ENCODE results near the gene FBXO47.

The FBXO47 gene

DNA sequence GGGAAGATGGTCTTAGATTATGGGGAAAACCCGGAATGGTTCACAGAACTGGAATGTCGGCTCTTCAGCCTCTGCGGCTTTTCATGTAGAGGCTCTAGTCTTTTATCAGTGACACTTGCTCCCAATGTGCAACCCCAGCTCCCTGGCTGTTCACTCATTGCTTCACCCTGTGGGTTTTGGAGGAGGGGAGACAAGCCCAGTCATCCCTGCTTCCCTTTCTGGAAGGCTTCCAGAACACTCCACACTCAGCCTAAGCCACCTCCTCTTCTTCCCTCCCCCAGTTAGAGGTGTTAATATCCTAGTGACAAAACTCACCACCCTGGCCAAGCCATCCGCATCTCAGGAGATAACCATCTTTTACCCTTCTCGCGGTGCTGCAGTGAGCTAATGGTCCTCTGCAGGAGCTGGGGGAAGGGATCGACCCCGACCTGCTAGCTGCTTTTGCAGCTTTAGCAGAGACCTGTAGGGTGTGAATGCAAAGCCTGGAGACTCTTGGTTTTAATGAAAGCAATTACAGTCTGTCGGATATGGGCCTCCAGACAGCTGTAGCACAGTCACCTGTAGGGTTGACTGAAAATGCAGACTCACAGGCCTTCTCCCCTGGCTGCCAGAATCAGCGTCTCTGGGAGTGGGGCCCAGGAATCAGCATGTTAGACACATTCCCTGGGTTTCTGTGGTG, 66.1 kb downstream of the FBXO47 start:
- no peak for DNase-seq

DNA sequence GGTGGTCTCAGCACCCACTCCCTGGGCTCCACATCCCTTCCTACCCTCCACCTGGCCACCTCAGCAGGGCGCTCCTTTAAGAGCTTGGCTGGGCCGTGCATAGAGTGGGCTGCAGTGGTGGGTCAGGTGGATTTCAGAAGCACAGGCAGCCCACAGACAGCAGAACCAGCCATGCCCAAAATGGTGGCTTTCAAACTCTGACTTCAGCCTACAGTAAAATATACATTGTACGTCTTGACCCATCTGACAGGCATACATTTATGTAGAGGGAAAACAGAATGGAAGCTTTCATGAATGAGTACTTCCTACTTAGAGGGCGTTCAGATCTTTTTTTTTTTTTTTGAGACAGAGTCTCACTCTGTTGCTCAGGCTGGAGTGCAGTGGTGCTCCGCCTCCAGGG, 67.8 kb downstream of the FBXO47 start:
- DNase-seq = no peak

DNA sequence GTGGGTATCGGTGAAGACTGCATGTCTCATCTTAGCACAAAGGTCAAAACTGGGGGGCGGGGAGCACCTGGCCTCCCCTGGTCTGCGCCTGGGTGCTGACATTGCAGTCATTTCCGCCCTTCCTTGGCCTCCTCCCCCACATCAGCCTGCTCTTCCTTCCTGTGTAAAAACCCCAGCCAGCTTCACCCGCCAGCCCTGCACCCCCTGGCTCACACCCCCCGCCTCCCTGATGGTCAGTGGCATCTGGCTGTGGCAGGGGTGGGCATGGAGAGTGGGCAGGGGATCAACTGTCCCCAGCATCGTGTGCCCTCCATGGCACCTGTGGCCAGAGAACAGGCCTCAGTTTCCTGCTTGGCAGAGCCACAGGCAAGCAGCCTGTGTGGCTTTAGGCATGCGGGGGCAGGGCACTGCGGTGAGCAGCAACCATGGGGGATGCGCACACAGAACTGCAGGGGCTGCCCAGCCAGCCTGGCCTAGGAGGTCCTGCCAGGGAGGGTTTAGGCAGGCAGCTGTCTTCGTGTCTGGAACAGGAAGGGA, 68.3 kb downstream of the FBXO47 start:
- DNase-seq = no peak

DNA sequence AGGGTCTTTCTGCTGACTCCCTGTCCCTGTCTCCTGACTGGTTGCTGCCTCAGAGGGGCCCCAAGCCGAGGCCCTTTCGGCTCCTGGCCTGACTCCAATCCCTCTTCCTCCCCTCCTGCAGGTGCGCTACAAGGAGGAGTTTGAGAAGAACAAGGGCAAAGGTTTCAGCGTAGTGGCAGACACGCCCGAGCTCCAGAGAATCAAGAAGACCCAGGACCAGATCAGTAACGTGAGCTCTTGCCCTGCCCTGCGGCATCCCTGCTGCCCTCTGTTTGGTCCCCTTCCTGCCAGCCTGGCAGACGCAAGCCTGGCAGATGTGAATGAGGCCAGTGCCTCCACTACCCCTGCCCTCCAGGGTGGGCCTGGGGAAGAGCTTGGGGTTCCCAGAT, 68.9 kb downstream of the FBXO47 start:
- no peak for DNase-seq

DNA sequence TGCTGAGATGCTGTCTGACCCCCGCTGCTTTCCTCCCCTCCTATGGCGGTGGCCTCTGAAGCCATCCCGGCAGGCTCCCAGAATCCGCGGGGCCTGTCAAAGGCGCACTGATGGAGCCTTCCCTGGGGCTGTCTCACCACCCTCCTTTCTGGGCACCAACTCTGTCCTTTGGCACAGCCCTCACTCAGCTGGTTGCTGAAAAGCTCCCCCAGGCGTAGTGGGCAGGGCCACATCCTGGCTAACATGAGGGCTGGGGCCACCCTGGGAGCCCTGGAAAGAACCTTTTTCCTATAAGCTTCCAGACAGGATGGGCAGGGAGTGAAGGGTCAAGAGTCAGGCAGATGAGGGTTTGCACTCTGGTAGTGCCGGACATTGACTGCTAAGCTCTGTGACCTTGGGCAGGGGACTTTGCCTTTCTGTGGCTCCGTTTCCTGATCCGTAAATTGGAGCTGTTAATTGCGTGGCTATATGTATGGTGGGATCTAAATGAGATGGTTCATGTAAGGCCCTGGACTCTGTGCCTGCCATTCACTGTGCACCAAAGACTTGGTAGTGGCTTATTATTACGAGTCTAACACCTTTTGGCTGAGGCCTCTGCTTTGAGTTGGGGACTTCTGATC, 69.4 kb downstream of the FBXO47 start:
- no peak for DNase-seq

DNA sequence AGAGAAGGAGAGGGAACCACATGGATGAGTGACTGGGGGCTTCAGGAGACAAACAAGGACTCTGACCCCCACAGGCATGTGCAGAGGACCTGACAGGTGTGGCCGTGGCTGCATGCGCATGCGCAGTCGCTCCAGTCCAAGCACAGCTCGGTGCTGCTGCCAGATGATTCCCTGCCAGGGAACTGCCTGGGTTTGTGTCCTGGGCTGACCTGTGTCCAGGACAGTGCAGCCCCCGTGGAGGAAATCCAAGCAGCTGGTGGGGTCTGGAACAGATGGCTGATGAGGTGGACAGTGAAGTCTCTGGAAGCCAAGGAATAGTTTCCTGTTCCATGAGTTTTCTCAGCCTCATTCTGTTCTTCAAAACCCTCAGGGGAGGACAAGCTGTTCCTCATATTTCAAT, 70.0 kb downstream of the FBXO47 start:
- no peak for DNase-seq

DNA sequence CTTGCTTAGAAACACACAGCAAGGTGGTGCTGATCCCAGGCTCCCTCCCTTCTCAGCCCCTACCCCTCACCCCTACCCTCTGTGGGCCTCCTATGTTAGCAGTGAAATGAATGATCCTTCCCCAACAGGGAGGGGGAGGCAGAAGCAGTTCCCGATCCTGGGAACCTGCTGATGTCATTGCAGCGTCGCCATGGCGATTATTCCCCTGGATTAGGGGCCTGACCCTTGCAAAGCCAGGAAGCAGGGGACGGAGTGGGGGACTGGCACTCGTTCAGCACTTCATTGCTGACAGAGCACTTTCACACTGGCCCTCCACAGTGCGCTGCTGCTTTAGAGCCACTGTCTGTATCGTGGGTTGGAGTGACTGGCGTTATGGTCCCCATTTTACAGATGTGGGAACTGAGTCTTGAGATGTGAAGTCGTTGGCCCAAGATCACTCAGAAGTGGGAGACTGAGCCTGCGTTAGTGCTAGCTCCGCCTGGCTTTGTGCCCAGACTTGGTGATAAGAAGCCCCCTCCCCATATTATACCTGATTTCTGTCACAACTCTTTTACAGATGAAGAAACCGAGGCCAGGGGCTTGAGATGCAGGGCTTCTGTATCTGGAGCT, 70.8 kb downstream of the FBXO47 start:
- DNase-seq = no peak

DNA sequence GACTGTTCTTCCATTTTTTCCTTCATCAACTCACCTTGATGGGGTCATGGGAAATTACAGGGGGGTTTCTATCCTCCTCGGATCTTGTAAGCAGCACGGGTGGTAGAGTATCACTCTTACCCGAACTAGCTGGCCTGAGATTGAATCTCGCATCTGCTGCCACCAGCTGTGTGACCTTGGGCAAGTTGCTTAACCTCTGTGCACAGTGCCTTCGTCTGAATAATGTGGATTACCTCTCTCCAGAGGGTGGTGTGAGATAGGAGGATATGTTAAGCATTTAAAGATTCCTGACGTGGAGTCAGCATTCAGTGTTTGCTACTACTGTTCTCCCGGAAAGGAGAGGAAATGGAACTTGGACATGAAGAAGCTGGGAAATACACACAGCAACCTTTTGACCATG, 72.9 kb downstream of the FBXO47 start:
- DNase-seq = no peak

DNA sequence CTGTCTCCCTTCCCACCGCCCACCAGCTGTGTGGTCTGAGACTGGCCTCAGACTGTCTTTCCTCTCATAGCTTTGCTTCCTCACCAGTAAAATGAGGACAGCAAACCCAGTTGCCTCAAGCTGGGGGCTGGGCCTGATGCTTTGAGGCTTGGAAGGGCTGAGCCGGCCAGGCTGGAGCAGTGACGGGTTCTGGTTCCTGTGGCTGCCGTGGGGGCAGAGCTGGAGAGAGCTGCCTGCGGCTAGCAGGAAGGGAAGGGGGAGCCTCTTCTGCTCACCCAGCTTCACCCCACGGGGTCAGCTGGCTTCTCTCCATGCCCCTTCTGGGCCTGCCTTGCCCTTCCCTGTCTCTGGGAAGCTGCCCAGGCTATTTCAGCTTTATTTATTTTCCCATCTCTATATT, 73.6 kb downstream of the FBXO47 start:
- DNase-seq = no peak

DNA sequence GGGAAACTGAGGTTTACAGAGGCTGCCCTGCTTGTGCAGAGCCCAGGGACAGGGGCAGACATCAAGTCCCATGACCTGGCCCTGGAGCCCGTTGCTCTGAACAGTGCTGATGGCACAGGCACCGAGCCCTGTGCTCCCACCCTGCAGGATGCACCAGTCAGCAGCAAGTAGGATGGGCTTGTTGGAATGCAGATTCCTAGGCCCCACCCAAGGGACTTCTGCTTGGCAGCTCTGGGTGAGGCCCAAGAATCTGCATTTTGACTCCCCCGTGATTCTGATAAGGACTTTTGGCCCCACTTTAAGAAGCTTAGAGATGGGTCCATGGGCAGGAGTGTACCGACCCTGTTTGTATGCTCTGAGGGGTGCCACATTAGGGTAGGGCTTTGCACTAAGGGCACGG, 74.1 kb downstream of the FBXO47 start:
- DNase-seq = no peak

DNA sequence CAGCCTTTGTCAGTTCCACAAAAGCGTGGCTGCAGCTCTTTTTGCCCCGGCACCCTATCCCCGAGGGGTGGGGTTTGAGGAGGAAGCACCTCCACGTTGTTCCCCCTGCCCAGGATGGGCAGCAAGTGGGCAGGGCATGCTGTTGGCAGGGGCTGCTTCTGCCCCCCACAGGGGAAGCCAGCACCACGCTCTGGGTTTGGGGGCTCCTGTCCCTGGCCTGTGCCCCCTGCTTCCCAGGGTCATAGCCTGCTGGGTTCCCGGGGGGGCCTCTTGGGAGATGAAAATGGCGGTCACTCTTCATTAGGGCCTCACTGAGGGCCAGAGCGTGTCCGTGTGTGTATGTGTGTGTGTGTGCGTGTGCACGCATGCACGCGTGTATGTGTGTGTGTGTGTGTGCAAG, 74.6 kb downstream of the FBXO47 start:
- no peak for DNase-seq

DNA sequence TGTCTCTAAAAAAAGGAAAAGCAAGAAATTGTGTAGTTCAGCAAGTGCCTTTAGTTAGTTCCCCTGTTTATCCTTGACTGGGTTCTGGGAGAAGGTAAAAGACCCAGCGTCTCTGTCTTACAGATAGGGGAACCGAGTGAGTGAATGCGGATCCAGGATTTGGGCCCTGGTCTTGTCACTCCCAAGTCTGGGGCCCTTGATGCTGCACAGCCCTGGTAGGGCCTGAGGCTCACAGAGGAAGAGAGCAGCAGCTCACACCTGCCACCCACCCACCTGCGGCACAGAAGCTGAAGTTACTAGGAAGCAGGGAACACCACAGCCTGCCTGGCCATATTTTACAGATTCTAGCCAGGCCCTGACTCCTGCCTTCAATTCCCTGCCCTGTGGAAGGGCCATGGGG, 75.1 kb downstream of the FBXO47 start:
- DNase-seq = no peak

DNA sequence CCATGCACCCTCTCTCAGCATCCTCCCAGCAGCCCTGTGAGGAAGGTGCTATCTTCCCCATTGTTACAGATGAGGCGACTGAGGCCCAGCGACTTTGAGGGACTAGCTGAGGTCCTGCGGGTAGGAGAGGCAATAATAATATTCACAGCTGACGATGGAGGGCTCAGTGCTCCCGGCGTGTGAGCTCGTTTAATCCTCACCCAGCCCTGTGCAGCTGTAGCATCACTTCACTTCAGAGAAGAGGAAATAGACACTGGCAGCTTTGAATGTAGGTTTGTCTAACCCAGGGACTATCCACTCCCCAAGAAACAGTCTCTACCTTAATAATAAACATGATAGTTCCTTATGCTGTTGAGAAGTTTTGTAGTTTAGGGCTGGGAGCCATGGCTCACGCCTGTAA, 75.8 kb downstream of the FBXO47 start:
- DNase-seq = no peak

DNA sequence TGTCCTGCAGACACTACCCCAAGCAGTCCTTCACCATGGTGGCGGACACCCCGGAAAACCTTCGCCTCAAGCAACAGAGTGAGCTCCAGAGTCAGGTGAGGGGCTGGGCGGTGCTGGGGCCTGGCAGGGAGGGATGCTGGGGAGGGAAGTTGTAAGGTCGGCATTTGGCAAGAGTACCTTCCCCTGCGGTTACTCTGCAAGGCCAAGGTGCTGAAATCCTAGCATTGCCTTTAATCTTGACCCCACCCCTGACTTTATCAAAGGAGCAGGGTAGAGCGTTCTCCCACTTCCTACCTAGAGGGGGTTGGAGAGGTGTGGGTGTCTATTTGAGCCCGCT, 76.8 kb downstream of the FBXO47 start:
- no peak for DNase-seq

DNA sequence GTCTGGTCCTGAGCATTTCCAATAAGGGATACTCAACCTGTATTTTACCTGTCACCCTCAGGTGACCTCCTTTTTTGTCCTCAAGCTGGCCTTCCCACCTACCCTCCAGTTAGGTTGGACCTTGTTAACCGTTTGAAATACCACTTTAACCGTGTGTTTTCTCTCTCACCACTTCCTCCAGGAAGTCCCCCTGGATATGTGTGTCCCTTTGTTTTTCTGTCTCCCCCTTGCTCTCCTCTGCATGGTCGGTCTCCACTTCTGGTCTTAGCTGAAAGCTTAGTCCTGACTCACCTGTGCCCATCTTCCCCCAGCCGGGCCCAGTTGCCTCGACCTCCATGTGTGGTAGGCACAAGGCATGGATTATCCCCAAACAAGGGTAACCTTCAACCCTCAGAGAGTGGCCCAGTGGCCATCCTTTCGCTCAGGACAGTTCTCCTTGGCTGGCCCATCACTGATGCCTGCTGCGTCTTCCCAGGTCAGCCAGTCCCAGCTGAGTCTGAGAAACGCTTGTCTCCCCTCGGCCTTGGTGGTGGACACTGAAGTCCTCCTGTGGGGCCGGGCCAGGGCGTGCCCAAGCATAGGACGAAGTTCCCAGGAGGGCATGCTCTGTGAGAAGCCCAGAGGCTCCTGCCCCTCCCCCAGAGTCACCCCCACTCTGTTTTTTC, 77.3 kb downstream of the FBXO47 start:
- no peak for DNase-seq

DNA sequence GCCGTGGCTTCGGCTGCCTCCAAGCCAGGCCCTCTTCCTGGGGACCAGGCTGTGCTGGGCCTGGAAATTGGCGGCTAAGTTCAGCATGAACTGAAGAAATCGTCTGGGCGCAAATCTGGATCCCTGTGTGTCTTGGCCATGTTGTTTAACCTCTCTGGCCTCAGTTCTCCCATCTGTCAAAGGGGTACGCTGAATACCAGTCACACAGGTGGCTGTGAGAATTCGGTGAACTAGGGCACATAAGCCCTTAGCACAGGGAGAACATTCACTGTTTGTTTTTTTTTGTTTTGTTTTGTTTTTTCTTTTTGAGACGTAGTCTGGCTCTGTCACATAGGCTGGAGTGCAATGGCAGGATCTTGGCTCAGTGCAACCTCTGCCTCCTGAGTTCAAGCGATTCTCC, 78.4 kb downstream of the FBXO47 start:
- no peak for DNase-seq

DNA sequence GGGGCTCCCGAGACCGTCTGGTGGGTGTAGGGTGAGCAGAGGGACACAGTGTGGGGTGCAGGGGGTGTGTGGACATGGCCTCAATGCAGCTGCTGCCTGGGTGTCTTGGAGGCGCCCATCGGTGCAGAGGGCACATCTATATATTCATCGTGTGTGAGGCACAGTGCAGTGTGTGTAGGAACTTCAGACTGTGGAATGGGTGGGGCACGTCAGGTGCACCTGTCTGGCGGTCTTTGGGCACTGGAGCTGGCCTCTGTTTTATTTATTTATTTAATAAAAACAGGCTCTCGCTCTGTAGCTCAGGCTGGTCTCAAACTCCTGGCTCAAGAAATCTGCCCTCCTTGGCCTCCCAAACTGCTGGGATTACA, 80.6 kb downstream of the FBXO47 start:
- no peak for DNase-seq

Measured in NCI-H748 treated with DMSO at 0.1 percent for 48 hours (cell line).